ENCODE measurements around the gene TNFRSF25.

TNFRSF25 gene

DNA sequence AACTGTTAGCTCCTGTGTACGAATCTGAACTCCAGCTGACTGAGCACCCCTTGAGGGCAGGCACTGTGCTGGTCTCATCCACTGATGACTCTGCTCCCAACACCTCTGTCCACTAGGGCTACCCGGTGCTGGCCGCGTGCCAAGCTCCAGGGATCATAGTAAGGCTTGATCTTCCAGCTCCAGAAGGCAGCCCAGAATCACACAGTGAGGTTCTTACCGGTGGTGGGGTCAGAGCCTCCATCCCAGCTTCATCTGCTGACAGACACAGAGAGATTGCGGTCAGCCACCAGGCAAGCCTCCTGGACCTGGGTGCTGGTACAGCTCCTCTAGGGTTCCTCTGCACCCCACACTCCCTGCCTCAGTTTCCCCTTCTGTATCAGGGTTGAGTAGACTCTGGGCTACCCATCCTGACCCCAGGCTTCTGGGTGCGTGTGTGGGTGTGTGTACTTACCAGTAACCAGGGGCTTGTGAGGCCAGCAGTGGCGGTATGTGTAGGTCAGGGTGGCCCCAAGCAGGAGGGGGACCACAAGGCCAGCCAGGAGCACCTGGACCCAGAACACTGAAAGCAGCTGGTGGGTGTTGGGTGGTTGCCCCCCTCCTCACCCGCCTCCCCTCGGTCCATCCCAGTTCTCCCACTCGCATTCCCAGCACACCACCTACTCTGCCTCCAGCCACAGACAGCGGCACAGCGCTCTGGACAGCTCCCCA, 3.4 kb downstream of the TNFRSF25 start:
- TF ChIP-seq GATA3 (IDR thresholded peaks at IDR 0.05; ENCODE audit: low read depth, low read length) (no peak), GATA2 (IDR thresholded peaks at IDR 0.05; ENCODE audit: low read depth, low read length) (no peak)

DNA sequence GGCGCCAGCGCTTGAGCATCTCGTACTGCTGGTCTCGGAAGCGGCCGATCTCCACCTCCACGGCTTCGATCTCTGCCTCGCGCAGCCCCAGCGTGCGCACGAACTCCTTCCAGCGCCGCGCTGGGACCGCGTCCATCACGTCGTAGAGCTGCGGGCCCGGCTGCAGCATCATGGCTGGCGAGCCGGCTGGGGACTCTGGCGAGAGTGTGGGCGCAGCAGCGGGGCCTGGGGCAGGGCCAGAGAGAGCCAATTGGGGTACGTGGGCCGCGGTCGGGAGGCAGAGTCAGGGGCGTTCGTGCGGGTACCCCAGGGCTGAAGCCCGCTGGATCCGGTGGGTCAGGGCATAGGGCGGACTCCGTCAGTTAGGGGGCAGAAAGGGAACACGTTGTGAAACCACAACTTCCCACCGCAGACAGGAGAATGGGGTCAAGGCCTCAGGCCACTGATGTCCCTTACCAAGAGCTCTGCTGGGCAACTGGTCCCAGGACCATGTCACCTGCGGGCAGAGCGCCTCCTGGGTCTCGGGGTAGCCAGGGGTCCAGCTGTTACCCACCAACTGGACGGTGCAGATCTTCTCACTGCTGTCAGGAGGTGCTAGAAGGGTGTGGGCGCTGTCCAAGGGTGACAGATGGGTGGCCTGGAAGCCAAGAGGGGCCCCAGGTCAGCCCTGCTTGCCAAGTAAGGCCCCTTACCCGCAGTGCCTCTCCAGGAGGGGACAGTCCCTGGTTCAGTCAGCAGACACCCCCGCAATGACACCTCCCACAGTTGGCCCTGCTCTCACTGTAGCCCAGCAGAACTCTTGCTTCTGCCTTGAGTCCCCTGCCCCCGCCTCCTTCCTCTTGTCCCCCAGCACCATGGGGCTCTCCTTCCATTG, 4.2 kb downstream of the TNFRSF25 start:
- TF ChIP-seq GATA3 (IDR thresholded peaks at IDR 0.05; ENCODE audit: low read depth, low read length) (no peak), GATA2 (IDR thresholded peaks at IDR 0.05; ENCODE audit: low read depth, low read length) (no peak)

DNA sequence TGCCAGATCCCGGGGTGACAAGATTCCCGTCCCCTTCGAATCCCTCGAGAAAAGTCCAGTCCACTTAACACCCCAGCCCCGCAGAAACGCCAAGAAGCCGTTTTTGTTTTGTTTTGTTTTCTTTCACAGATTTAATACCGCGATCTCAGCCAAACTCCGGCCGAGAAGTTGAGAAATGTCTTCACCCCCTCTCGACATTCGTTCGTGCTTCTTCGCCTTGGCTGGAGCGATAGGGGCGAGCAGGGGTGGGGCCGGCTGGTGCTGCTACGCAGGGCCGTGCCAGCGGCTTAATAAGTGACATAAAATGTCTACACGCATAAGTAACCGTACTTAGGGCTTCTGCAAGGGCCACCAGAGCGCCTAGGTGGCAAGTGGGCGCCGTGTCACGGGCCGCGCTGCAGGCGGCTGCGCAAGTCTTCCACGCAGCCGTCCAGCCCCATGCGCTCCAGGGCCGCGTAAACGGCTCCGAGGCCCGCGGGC, 4.9 kb downstream of the TNFRSF25 start:
- no peak for TF ChIP-seq GATA2 (IDR thresholded peaks at IDR 0.05; ENCODE audit: low read depth, low read length)
- TF ChIP-seq GATA3 (IDR thresholded peaks at IDR 0.05; ENCODE audit: low read depth, low read length) = no peak

DNA sequence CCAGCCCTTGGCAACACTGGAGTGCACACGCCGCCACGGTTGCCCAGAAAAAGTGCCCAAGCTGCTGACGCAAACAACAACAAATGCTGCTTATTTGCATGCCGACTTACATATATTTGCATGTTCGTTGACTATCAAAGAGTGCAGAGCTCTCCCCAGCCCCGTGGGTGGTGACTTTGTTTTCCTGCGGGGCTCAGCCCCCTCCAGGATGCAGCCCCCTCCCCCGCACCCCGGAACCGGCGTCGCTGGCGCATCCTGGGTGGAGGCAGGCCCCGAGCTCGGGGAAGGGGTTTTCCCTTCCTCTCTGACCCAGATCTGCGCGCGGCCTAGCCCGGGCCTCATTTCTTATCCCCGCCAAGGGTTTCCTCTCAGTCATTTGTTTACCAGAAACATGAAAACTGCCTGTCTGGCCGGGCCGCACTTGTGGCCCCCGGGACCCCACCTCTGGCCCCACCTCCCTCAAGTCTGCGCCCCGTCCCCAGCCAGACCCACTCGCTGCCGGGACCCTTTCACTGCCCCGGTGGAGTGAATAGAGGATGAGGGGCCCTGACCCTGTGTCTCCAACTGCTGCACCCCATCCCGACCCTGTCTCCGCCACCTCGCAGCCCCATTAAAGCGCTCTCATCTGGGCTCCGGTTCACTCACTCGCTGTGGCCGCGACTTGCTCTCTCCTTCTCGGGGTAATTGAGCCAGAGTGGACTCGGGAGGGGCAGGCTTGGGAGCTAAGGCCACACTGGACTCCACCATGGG, 5.5 kb downstream of the TNFRSF25 start:
- TF ChIP-seq GATA3 (IDR thresholded peaks at IDR 0.05; ENCODE audit: low read depth, low read length) (no peak), GATA2 (IDR thresholded peaks at IDR 0.05; ENCODE audit: low read depth, low read length) (no peak)

DNA sequence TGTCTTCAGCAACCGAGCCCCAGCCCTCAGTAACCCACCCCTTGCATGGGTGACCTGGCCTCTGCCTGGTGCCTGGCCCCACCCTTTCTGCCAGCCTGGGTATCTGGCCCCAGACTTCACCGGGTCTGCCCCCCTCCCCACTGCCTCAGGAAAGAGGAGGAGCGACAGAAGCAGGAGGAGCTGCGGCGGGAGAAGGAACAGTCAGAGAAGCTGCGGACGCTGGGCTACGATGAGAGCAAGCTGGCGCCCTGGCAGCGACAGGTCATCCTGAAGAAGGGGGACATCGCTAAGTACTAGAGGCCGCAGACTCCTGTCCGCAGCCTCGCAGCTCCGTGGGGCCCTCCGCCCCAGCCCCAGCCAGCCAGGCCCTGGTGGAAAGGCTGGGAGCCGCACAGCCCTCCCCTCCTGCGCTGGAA, 6.1 kb downstream of the TNFRSF25 start:
- no peak for TF ChIP-seq GATA2 (IDR thresholded peaks at IDR 0.05; ENCODE audit: low read depth, low read length)
- TF ChIP-seq GATA3 (IDR thresholded peaks at IDR 0.05; ENCODE audit: low read depth, low read length) = no peak

DNA sequence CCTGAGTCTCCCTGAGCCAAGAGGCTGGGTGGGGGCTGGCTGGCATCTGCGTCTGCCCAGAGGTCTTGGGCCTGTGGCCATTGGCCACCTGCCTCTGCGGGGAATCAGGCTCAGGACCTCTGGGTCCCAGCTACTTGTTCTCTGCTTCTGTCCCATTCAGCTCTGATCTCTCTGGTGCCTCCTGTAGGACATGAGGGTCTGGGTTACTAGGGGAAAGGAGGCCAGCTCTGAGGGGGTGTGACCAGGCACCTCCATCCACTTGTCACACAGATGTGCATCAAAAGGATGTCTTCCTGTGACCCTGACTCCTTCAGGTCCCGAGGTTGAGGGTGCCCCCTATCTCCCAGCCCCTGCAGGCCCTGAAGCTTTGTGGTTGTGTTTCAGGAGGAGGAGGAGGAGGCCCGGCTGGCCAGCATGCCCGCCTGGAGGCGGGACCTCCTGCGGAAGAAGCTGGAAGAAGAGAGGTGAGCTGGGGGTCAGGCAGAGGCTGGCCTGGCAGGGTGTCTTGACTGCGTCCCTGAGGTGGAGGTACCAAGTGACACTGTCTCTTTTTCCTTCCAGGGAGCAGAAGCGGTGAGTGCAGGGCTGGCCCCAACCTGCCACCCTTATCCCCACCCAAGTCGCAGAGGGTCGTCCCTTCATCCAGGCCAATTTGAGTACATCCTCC, 9.0 kb downstream of the TNFRSF25 start:
- TF ChIP-seq GATA3 (IDR thresholded peaks at IDR 0.05; ENCODE audit: low read depth, low read length) (no peak), GATA2 (IDR thresholded peaks at IDR 0.05; ENCODE audit: low read depth, low read length) (no peak)

DNA sequence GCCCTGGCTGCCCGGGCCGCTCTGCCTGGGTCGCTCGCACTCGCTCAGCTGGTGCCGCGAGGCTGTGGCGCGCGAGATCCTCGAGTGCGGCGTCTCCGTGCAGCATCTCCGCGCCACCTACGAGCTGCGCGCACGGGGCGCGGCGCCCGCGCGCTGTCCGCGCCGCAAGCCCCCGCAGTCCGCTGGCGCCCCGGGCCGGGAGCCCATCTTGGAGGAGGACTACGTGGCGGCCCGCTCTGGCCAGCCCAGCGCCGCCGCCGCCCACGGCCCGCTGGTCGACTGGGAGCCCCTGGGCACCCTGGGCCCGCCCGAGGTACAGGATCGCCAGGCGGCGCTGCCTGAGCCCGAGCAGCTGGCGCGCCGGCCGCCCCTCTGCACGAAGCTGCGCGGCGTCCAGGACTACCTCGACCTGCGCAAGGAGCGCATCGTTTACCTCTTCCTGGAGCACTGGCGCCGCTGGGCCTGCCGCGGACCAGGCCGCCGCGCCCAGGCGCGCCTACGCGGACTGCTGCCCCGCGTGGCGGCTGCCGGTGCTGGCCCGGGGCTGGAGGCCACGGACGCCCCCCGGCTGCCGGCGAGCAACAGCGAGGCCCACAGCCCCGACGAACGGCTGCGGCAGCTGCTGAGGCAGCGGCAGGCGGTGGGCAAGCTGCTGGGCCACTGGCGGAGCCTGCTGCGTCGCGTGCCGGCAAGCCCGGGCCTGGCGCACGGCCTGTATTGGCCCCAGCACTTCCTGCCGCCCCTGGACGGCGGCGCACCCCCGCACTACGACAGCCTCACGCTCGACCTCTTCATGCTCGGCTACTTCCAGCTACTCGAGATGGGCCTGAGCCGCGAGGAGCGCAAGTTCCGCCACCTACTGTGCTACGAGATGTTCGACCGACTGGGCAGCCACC, 10.9 kb downstream of the TNFRSF25 start:
- TF ChIP-seq GATA2 (IDR thresholded peaks at IDR 0.05; ENCODE audit: low read depth, low read length) (no peak), GATA3 (IDR thresholded peaks at IDR 0.05; ENCODE audit: low read depth, low read length) (no peak)

DNA sequence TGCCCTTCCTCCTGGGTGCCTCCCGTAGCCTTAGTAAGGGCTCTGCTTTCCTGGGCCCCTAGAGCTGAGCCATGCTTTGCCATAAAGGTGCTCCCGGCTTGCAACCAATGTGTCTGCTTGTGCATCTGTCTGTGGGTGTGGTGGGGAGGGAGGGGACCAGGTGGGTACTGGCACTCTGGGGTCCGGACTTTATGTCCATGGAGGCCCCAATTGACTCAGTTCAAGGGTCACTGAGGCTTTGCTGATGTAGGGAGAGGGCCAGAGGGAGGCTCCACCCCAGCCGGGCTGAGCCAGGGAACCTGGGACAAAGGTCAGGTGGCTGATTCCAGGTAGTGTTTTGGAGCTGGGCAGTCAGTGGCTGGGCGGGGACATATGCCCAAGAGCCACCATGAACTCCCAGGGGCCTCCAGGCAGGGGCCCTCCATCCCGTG, 15.0 kb downstream of the TNFRSF25 start:
- TF ChIP-seq GATA3 (IDR thresholded peaks at IDR 0.05; ENCODE audit: low read depth, low read length) = no peak
- no peak for TF ChIP-seq GATA2 (IDR thresholded peaks at IDR 0.05; ENCODE audit: low read depth, low read length)

DNA sequence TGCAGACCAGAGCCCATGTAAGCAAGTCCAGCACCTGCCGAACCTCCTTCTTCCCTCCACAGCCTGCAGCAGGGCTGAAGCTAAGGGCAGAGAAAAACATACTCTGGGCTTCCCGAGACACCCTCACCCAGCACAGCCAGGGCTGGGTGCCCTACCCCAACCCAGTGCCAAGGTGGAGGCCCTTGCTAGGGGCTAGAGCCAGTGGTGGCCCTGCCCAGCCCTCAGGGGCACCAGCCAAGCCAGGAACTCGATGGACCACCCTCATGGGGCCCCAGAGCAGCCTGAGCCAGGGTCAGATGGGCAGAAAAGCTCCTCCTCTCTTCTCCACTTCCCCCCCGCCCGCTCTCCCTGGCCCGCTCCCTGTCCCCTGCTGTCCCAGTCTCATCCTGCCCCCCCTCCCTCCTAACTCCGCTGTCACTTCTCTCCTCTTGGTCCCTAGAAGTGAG, 15.9 kb downstream of the TNFRSF25 start:
- TF ChIP-seq GATA3 (IDR thresholded peaks at IDR 0.05; ENCODE audit: low read depth, low read length) (no peak), GATA2 (IDR thresholded peaks at IDR 0.05; ENCODE audit: low read depth, low read length) (no peak)

DNA sequence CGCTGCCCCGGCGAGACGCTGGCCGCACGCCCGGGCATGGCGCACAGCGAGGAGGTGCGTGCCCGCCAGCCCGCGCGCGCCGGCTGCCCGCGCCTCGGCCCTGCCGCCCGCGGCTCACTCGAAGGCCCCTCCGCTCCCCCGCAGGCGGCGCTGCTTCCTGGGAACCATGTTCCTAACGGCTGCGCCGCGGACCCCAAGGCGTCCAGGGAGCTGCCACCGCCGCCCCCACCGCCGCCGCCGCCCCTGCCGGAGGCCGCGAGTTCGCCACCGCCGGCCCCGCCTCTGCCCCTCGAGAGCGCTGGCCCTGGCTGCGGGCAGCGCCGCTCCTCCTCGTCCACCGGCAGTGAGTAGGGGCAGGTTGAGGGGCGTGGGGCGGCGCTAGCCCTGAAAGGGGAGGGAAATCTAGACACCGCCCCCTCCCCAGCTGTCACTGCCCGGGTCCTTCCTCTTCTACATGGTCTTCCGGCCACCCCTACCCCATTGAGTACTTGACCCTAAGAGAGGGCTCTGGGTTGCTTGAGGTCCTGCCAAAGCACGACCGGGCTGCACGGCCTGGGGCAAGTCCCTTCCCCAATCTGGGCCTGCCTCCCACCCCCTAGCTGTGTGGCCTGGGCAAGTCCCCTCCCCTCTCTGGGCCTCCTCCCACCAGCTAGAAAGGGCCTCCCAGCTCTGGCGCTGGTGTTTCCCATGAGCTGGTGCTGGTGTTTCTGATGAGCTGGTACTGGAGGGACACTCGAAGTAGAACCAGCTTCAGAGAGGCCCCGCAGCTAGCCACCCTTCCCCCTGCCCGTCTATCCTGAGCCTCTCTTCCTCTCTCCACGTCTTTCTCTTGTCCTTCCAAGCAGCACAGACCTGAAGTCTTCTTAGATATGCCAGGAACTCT, 17.0 kb downstream of the TNFRSF25 start:
- no peak for TF ChIP-seq GATA3 (IDR thresholded peaks at IDR 0.05; ENCODE audit: low read depth, low read length)
- no peak for TF ChIP-seq GATA2 (IDR thresholded peaks at IDR 0.05; ENCODE audit: low read depth, low read length)

DNA sequence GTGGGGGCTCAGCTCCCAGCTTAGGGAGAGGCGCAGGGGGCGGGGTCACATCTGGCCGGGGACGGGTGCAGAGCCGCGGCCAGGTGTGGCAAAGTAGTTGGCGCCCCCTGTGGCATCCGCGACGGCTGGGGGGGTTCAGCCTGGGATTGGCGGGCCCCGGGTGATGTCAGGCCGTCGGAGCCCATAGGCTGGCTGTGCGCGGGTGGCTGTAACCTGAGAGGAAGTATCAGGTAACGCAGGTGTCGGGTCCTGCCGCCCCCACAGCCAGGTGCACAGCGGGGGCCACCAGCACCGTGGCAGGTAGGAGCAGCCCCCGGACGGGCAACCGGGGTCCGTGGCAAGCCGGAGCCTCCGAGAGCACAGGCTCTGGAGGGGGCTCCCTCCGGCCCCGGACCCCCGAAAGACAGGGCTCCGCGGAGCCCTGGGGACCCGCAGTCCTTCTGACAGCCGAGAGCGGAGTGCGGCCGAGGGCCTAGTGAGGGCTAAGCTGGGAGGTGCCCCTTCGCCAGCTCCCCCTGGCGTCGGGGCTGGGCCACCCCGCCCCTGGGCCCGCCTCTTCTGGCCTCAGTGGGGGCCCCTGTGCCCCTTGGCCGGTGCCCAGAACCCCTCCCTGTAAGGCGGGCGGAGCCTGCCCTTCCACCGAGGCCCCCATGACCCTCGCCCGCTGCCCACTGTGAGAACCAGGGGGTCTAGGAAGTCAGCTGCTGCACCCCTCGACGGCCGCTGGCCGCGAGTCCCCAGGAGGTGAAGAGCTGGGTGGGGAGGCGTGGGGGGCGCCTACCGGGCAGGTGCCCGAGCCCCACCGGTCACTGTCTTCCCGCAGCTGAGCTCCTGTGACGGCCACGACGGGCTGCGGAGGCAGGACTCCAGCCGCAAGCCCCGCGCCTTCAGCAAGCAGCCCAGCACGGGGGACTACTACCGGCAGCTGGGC, 17.9 kb downstream of the TNFRSF25 start:
- no peak for TF ChIP-seq GATA2 (IDR thresholded peaks at IDR 0.05; ENCODE audit: low read depth, low read length)
- TF ChIP-seq GATA3 (IDR thresholded peaks at IDR 0.05; ENCODE audit: low read depth, low read length) = no peak
